ENCODE data around the gene CFAP61. TPM values are rescaled to one million over a fixed set of nuclear protein-coding genes. Genes with fewer than 3 reads are reported as not detected.
"Not testable (repeated sequence)": the region's sequence is repeated elsewhere in the genome, so short reads cannot be mapped to it uniquely, and the experiment has no call there.

CFAP61 gene
- total RNA-seq, 1 experiment from 2014 or later, result 0.06 TPM

- DNase-seq (ENCODE audit: low read depth), result peak; percentile 19
These were observed 158.0 kb downstream of the CFAP61 start for GRCh38 chr20:20210327-20210726.

- no peak for DNase-seq (ENCODE audit: low read depth)
These were observed 158.6 kb downstream of the CFAP61 start for GRCh38 chr20:20210943-20211273.

- peak; percentile 25 for DNase-seq (ENCODE audit: low read depth)
These were observed 159.1 kb downstream of the CFAP61 start for GRCh38 chr20:20211274-20211987.

- DNase-seq (ENCODE audit: low read depth), result no peak
These were observed 159.7 kb downstream of the CFAP61 start for GRCh38 chr20:20211988-20212518.

GRCh38 chr20:20212675-20213096, 160.4 kb downstream of the CFAP61 start:
- no peak for DNase-seq (ENCODE audit: low read depth)

- DNase-seq (ENCODE audit: low read depth), result no peak
These were observed 161.3 kb downstream of the CFAP61 start for GRCh38 chr20:20213526-20214121.

- DNase-seq (ENCODE audit: low read depth), result no peak
These were observed 162.5 kb downstream of the CFAP61 start for GRCh38 chr20:20214757-20215275.

GRCh38 chr20:20215976-20216727, 163.8 kb downstream of the CFAP61 start:
- DNase-seq (ENCODE audit: low read depth), result no peak

- no peak for DNase-seq (ENCODE audit: low read depth)
These were observed 164.6 kb downstream of the CFAP61 start for GRCh38 chr20:20216941-20217340.

GRCh38 chr20:20217621-20218020, 165.3 kb downstream of the CFAP61 start:
- no peak for DNase-seq (ENCODE audit: low read depth)

GRCh38 chr20:20218106-20218505, 165.8 kb downstream of the CFAP61 start:
- not testable (repeated sequence) for DNase-seq (ENCODE audit: low read depth)

GRCh38 chr20:20219016-20219415, 166.7 kb downstream of the CFAP61 start:
- DNase-seq (ENCODE audit: low read depth), result no peak

- DNase-seq (ENCODE audit: low read depth), result no peak
These were observed 167.8 kb downstream of the CFAP61 start for GRCh38 chr20:20220134-20220533.

- DNase-seq (ENCODE audit: low read depth), result no peak
These were observed 171.6 kb downstream of the CFAP61 start for GRCh38 chr20:20223981-20224380.

- DNase-seq (ENCODE audit: low read depth), result peak; percentile 13
These were observed 172.5 kb downstream of the CFAP61 start for GRCh38 chr20:20224806-20225205.

- no peak for DNase-seq (ENCODE audit: low read depth)
These were observed 173.2 kb downstream of the CFAP61 start for GRCh38 chr20:20225325-20226043.

- DNase-seq (ENCODE audit: low read depth), result no peak
These were observed 174.2 kb downstream of the CFAP61 start for GRCh38 chr20:20226554-20226953.

GRCh38 chr20:20227013-20227571, 174.8 kb downstream of the CFAP61 start:
- DNase-seq (ENCODE audit: low read depth), result no peak

GRCh38 chr20:20228351-20228750, 176.0 kb downstream of the CFAP61 start:
- DNase-seq (ENCODE audit: low read depth), result no peak

- DNase-seq (ENCODE audit: low read depth), result no peak
These were observed 177.3 kb downstream of the CFAP61 start for GRCh38 chr20:20229595-20229994.

GRCh38 chr20:20230741-20231140, 178.4 kb downstream of the CFAP61 start:
- DNase-seq (ENCODE audit: low read depth), result no peak

Measured in LHCN-M2 (cell line).